Ishikawa (cell line): Measurements from ENCODE around the gene GPR152.

ENCODE experiments used
- CEBPB ChIP-seq: IDR thresholded peaks from 2 replicates; pipeline ENCODE4 v1.6.1; 2012
- CREB1 ChIP-seq: IDR thresholded peaks from 2 replicates; pipeline ENCODE4 v1.6.1; 2012; ENCODE audit warnings: low read depth
- EGR1 ChIP-seq: IDR thresholded peaks from 2 replicates; pipeline ENCODE4 v1.6.1; 2012
- EP300 ChIP-seq: IDR thresholded peaks from 2 replicates; pipeline ENCODE4 v1.6.1; 2012; ENCODE audit warnings: borderline replicate concordance
- FOXM1 ChIP-seq: IDR thresholded peaks from 2 replicates; pipeline ENCODE4 v1.6.1; 2012; ENCODE audit warnings: low read depth, borderline replicate concordance
- NFIC ChIP-seq: IDR thresholded peaks from 2 replicates; pipeline ENCODE4 v1.6.1; 2012
- RAD21 ChIP-seq: IDR thresholded peaks from 2 replicates; pipeline ENCODE4 v1.6.1; 2012; ENCODE audit warnings: low read depth
- TAF1 ChIP-seq: IDR thresholded peaks from 2 replicates; pipeline ENCODE4 v1.6.1; 2012; ENCODE audit warnings: low read depth, mild to moderate bottlenecking
- TCF12 ChIP-seq: IDR thresholded peaks from 2 replicates; pipeline ENCODE4 v1.6.1; 2012; ENCODE audit warnings: low read depth
- TEAD4 ChIP-seq: IDR thresholded peaks from 2 replicates; pipeline ENCODE4 v1.6.1; 2012
- YY1 ChIP-seq: IDR thresholded peaks from 2 replicates; pipeline ENCODE4 v1.6.1; 2012; ENCODE audit warnings: low read depth
- ZBTB7A ChIP-seq: IDR thresholded peaks from 2 replicates; pipeline ENCODE4 v1.6.1; 2012; ENCODE audit warnings: low read depth
- TF ChIP-seq, protein P1 (sequence below): IDR thresholded peaks from 2 replicates; pipeline ENCODE4 v1.6.1; 2012
- TF ChIP-seq, protein P2 (sequence below): IDR thresholded peaks from 2 replicates; pipeline ENCODE4 v1.6.1; 2012; ENCODE audit warnings: low read depth, mild to moderate bottlenecking
- TF ChIP-seq, protein P3 (sequence below): IDR thresholded peaks from 2 replicates; pipeline ENCODE4 v1.6.1; 2012

The GPR152 gene

DNA sequence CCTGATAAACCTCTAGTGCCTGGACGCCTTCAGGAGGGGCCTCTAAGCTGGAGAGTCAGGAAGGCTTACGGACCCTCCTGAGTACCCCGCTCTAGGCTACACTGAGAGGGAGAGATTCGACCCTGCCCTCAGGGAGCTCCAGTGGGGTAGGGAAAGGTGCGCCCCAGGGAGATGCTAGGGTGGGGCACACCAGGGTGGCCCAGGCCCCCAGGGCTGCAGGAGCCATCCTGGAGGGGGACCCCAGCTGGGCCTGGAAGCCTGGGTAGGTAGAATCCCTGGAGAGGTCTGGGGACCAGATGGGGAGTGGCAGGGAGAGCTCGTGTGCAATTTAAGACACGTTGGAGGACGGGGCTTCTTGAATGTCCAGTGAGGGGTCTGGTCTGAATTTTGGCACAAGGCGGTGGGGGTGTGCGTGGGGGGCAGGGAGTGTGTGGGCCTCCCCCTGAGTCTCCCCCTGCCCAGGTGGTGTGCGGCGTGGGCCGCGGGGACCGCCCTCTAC lies 32.3 kb downstream of the GPR152 start:
- TF ChIP-seq, protein P1, sequence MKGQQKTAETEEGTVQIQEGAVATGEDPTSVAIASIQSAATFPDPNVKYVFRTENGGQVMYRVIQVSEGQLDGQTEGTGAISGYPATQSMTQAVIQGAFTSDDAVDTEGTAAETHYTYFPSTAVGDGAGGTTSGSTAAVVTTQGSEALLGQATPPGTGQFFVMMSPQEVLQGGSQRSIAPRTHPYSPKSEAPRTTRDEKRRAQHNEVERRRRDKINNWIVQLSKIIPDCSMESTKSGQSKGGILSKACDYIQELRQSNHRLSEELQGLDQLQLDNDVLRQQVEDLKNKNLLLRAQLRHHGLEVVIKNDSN, result no peak
- TF ChIP-seq TEAD4 (no peak), NFIC (no peak), RAD21 (no peak), CEBPB (no peak), EGR1 (no peak), YY1 (no peak), CREB1 (no peak), ZBTB7A (no peak; the same call in 1 of the 2 replicates), FOXM1 (no peak)
- TF ChIP-seq, protein P2, sequence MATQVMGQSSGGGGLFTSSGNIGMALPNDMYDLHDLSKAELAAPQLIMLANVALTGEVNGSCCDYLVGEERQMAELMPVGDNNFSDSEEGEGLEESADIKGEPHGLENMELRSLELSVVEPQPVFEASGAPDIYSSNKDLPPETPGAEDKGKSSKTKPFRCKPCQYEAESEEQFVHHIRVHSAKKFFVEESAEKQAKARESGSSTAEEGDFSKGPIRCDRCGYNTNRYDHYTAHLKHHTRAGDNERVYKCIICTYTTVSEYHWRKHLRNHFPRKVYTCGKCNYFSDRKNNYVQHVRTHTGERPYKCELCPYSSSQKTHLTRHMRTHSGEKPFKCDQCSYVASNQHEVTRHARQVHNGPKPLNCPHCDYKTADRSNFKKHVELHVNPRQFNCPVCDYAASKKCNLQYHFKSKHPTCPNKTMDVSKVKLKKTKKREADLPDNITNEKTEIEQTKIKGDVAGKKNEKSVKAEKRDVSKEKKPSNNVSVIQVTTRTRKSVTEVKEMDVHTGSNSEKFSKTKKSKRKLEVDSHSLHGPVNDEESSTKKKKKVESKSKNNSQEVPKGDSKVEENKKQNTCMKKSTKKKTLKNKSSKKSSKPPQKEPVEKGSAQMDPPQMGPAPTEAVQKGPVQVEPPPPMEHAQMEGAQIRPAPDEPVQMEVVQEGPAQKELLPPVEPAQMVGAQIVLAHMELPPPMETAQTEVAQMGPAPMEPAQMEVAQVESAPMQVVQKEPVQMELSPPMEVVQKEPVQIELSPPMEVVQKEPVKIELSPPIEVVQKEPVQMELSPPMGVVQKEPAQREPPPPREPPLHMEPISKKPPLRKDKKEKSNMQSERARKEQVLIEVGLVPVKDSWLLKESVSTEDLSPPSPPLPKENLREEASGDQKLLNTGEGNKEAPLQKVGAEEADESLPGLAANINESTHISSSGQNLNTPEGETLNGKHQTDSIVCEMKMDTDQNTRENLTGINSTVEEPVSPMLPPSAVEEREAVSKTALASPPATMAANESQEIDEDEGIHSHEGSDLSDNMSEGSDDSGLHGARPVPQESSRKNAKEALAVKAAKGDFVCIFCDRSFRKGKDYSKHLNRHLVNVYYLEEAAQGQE, result no peak

DNA sequence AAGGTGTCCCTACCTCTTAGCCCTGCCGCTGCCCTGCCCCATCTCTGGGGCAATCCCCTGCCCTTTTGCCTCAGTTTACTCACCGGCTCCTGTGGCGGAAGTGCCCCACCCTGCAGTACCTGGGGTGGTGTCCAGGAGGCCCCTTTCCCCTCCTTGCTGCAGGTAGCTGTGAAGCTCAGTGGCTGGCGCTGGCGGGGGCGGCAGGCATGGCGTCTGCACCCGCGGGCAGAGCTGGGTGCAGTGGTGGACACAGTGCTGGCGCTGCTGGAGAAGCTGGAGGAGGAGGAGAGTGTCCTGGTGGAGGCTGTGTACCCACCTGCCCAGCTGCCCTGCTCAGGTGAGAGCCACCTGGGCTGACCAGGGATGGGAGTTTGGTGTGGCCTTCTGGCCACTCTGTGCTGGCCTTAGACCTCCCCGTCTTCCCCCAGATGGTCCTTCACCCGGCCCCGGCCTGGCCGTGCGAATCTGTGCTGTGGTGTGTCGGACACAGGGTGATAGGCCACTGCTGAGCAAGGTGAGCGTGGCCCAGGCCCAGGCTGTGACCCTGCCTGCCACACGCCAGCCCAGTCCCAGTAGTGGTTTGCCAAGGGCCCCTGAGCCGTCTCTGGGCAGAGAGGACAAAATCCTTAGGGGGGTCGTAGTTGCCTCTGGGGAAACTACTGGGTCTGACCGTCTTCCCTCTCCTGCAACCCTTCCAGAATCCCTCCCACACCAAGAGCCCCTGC lies 33.0 kb downstream of the GPR152 start:
- no peak for TF ChIP-seq TAF1
- TF ChIP-seq CEBPB, result no peak
- no peak for TF ChIP-seq RAD21
- TF ChIP-seq, protein P3, sequence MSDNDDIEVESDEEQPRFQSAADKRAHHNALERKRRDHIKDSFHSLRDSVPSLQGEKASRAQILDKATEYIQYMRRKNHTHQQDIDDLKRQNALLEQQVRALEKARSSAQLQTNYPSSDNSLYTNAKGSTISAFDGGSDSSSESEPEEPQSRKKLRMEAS, result no peak
- no peak for TF ChIP-seq EGR1
- TF ChIP-seq YY1, result no peak

DNA sequence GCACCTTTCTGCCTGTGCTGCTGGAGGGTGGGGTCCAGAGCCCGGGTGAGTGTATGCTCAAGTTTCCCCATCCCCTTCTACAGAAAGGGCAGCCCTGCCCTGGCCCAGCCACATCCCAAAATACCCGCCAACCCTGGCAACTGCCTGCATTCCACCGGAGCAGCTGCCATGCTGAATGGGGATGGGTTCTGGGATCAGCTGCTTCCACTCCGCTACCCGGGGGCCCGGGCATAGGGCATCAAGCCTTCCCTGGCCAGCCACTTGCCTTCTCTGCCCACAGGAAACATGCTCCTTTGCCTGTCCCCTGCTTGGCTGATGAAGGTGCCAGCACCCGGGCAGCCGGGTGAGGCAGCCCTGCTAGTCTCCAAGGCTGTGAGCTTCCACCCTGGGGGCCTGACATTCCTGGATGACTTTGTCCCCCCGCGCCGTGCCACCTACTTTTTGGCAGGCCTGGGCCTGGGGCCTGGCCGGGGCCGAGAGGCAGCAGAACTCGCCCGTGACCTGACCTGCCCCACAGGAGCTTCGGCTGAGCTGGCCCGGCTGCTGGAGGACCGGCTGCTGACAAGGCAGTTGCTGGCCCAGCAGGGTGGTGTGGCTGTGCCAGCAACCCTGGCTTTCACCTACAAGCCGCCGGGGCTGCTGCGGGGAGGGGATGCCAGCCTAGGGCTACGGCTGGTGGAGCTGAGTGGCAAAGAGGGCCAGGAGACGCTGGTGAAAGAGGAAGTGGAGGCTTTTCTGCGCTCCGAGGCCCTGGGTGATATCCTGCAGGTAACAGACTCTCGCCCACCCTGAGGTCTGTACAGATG lies 33.9 kb downstream of the GPR152 start:
- peak; percentile 24; the same call in 1 of the 2 replicates for TF ChIP-seq NFIC
- no peak for TF ChIP-seq TEAD4
- no peak for TF ChIP-seq EGR1

DNA sequence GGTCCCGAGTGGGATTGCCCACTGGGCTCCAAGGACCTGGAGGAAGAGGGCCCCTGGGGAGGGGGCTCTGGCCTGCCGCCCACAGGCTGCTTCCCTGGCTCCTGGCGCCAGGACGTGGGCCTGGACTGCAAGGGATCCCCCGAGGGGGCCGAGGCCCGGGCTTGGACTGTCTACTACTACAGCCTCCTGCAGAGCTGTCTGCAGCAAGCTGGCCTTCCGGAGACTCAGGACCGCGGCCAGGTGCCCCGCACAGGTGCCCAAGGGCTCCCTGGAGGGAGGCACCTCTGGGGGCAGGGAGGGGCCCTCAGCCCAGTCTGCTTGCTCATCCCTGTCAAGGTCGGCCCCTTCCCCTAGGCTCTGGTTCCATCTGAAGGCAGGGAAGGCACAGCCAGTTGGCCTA lies 35.1 kb downstream of the GPR152 start:
- TF ChIP-seq CREB1 (no peak), EGR1 (no peak)
- TF ChIP-seq, protein P1, result no peak

DNA sequence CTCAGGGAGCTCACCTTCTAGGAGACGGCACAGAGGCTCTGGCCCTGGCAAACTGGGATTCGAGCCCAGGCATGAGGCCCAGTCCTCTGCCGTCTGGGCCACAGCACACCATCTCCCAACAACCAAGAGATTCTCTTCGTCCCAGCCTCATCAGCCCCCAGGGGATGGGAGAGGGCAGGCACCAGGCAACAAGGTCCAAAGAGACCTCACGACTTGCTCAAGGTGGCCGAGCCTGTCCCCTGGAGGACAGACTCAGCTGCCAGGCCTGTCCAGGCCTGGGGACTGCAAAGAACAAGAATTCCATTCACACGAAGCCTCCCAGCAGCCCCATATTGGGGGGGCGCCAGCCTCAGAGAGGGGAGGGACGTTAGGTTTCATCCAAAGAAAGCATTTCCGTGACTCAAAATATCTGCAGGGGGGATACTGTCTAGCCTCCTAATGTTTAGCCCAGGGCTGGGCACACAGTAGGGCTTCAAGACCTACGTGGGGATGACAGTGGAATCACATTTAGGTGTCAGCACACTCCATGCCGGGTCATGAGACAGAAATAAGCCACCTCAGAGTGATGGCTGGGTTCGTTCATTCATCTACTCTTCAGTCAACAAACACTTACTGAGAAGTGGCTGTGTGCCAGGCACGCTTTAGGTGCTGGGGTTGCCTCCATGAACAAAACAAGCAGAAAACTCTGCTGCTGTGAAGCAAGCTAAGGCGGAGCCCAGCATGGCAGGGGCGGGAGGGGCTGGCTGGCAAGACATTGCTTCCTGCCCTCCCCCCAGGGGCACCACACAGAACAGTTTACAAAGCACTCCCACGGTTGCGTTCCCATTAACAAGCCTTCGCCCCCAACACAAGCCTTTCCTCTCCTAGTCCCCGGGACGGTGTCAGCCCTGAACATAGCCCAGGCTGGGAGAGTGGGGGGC lies 35.9 kb downstream of the GPR152 start:
- TF ChIP-seq FOXM1 (no peak), NFIC (peak; percentile 35; the same call in 1 of the 2 replicates)

DNA sequence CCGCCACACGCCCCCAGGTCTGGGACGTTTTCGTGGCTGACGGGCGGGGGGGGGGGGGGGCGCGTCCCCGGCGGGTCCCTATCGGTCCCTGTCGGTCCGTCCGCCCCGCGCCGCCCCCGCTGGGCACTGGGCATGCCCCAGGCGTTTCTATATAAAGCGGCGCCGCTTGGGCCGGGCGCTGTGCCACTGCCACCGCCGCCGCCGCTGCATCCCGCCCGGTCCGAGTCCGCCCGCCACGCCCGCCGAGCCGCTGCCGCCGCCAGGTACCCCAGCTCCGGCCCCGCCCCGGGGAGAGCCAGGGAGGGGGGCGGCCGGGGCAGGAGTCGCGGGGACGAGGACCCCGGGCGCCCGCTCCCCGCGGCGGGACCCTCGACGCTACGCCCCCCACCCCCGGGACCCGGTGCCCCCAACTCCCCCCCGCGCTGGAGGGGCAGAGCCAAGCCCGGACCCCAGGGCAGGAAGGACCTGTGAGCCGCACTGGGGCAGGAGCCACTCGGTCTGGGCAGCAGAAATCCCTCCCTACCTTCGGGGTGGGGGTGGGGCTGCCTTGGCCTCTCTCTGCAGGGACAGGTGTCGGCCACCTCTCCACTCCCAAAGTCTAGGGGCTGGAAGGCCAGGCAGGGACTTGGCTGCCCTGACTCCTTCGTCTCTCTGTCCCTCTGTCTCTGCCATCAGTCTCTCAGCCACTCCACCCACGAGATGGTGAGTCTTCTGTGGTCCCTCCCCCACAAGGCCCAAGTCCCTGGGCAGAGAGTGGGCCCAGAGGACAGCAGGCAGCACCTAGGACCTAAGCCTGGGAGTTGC lies 36.8 kb downstream of the GPR152 start, which contains the start of gene CARNS1:
CARNS1 (plus strand) TSS at position 178 of the 804 bp plus-strand sequence; CDS start at position 700, 522 bp downstream.
- TF ChIP-seq EP300 (no peak), TCF12 (no peak)

DNA sequence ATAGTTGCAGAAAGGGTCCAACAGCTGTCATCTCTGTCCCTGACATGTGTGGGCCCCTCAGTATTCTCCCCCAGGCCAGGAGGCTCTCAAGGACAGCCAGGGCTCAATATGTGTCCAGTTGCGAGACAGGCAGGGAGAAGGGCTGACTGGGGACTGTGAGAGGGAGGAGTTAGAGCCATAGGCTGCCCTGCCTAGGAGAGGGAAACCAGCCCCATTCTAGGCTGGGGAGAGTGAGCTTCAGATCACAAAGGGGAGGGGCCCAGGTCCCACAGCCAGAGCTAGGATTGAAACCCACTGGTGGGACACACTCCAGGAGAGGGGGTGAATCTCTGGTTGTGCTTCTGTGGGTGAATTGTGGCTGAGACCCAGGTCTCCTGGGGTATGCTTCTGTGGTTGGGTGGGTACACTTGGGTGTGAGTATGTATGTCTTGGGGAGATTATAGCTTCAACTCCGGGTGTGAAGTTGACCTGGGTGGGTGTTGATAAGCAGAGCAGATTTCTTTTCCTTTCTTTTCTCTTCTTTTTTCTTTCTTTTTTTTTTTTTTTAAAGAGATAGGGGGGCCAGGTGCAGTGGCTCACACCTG lies 39.2 kb downstream of the GPR152 start:
- TF ChIP-seq, protein P2, result no peak
- TF ChIP-seq CEBPB, result no peak
- no peak for TF ChIP-seq TAF1
- TF ChIP-seq CREB1, result no peak
- TF ChIP-seq RAD21, result no peak
- TF ChIP-seq, protein P3, result no peak
- TF ChIP-seq YY1, result no peak
- TF ChIP-seq, protein P1, result no peak
- TF ChIP-seq FOXM1, result no peak
- TF ChIP-seq EGR1, result no peak
- no peak for TF ChIP-seq TCF12
- TF ChIP-seq NFIC, result no peak
